ENCODE data around the gene ISG20L2. TPM values are rescaled to one million over a fixed set of nuclear protein-coding genes. Genes with fewer than 3 reads are reported as not detected.

The ISG20L2 gene
- total RNA-seq, 2 donors from 2014 or later: 15.0 to 19.8 TPM

DNA sequence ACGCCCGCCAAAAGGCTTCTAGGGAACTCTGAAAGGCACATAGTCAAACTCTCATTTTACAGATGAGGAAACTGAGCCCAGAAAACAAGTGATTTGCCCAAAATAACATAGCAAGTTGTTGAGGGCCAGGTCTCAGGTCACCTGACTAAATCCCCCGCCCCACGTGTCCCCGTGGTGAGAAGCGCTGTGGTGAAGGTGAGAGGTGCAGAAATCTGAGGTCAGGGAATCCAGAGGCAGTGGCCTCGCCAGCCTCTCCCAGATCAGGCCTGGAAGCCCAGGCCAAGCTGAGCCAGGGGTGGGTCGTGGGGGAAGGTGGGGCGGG is 17.8 kb upstream of the ISG20L2 start:
- H3K27ac ChIP-seq: peak overlapping the region; percentile 93 to 94
- H3K4me3 ChIP-seq: peak overlapping the region; percentile 82
- TF ChIP-seq, protein P1, sequence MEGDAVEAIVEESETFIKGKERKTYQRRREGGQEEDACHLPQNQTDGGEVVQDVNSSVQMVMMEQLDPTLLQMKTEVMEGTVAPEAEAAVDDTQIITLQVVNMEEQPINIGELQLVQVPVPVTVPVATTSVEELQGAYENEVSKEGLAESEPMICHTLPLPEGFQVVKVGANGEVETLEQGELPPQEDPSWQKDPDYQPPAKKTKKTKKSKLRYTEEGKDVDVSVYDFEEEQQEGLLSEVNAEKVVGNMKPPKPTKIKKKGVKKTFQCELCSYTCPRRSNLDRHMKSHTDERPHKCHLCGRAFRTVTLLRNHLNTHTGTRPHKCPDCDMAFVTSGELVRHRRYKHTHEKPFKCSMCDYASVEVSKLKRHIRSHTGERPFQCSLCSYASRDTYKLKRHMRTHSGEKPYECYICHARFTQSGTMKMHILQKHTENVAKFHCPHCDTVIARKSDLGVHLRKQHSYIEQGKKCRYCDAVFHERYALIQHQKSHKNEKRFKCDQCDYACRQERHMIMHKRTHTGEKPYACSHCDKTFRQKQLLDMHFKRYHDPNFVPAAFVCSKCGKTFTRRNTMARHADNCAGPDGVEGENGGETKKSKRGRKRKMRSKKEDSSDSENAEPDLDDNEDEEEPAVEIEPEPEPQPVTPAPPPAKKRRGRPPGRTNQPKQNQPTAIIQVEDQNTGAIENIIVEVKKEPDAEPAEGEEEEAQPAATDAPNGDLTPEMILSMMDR (IDR thresholded peaks at IDR 0.05): no peak
- no peaks in the 10 kb centered on the region for H3K9me3 ChIP-seq
- H3K4me1 ChIP-seq (ENCODE audit: control insufficient read depth in 1 of 2, low read depth in 2 of 2): peaks cover 39 to 55% of the 10 kb centered on the region in 2 donors
- no peaks in the 10 kb centered on the region for H3K27me3 ChIP-seq (replicated peaks; ENCODE audit: insufficient read depth)
- ATAC-seq (ENCODE audit: insufficient number of reproducible peaks, low FRiP score, low read depth) (no peak), DNase-seq (ENCODE audit: low spot score) (no peak)
- H3K36me3 ChIP-seq: peaks cover 17% of the 10 kb centered on the region

DNA sequence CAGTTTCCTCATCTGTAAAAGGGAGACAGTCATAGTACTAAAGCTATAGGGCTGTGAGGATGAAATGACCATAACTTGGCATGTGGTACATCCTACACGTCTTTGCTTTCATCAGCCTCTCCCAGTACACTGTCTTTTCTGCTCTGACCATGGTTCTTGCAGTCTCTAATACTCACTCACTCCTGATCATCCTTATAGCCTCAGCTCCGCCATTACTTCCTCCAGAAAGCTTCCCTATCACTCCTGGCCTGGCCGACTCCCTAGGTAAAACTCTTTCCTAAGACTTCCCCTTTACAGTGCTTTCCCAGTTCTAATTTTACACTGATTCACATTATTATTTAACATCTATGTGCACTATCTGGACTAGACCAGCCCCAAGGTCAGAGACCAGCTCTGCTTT is 17.3 kb upstream of the ISG20L2 start:
- no peaks in the 10 kb centered on the region for H3K9me3 ChIP-seq
- H3K27ac ChIP-seq: peak overlapping the region; percentile 93 to 94
- no peak for ATAC-seq (ENCODE audit: insufficient number of reproducible peaks, low FRiP score, low read depth)
- H3K4me3 ChIP-seq: peak overlapping the region; percentile 82
- H3K4me1 ChIP-seq (ENCODE audit: control insufficient read depth in 1 of 2, low read depth in 2 of 2): peaks cover 39 to 55% of the 10 kb centered on the region in 2 donors
- DNase-seq (ENCODE audit: low spot score): no peak
- H3K36me3 ChIP-seq: peaks cover 17% of the 10 kb centered on the region
- TF ChIP-seq, protein P1 (IDR thresholded peaks at IDR 0.05): no peak
- H3K27me3 ChIP-seq (replicated peaks; ENCODE audit: insufficient read depth): no peaks in the 10 kb centered on the region

DNA sequence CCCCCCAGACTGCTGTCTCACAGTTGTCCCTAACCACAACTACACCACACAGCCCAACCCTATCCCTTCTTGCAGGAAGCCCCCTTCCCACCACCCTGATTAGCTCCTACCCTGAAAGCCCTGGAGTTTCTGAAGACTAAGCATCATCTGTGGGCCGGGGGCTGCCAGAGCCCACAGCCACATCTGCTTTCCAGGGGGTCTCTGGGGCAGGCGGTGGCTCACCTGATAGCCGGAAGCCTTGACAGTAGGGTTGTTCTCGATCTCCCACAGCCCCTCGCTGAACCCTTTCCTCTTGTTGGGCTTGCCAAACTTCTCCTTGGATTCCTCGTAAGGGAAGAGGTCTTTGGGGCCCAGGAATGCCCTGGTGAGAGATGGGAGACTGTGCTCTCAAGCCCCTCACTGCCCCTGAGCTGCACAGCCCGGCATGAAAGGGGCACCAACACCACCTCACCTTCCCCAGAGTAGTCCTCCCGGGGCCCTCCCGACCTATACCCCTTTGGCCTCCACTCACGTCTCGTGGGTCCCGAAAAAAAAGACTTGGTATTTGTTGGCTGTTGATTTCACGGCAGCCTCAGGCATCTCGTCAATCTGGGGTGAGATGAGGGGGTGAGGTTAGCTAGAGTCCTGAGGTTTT is 16.3 kb upstream of the ISG20L2 start:
- TF ChIP-seq, protein P1 (IDR thresholded peaks at IDR 0.05): no peak
- Histone ChIP-seq H3K4me3 (no peak overlapping the region), H3K27ac (peak overlapping the region; percentile 93 to 94), H3K4me1 (ENCODE audit: control insufficient read depth in 1 of 2, low read depth in 2 of 2) (peaks cover 44 to 58% of the 10 kb centered on the region in 2 donors), H3K36me3 (peaks cover 17% of the 10 kb centered on the region), H3K9me3 (no peaks in the 10 kb centered on the region), H3K27me3 (replicated peaks; ENCODE audit: insufficient read depth) (no peaks in the 10 kb centered on the region)
- no peak for DNase-seq (ENCODE audit: low spot score)
- ATAC-seq (ENCODE audit: insufficient number of reproducible peaks, low FRiP score, low read depth): no peak

DNA sequence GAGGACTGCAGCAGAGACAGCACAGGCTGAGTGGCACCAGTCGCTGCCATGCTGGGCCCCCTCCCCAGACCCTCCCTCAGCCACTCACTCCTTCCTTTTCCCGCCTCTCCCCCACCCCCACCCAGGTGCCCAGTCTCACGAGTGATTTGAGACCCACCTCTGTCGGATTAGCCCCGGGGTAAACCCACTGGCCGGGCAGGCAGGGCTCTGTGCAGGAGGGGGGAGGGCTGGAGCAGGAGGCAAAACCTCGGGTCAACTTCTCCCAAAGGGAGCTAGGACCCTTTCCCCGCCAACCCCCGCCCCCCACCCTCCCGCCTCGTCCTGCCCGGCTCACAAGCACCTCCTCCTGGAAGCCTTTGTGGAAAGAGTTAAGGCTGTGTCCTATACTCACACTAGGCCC is 15.8 kb upstream of the ISG20L2 start:
- peaks cover 39 to 53% of the 10 kb centered on the region in 2 donors for H3K4me1 ChIP-seq (ENCODE audit: control insufficient read depth in 1 of 2, low read depth in 2 of 2)
- no peak overlapping the region for H3K4me3 ChIP-seq
- H3K9me3 ChIP-seq: no peaks in the 10 kb centered on the region
- DNase-seq (ENCODE audit: low spot score) (no peak), ATAC-seq (ENCODE audit: insufficient number of reproducible peaks, low FRiP score, low read depth) (no peak)
- TF ChIP-seq, protein P1 (IDR thresholded peaks at IDR 0.05): no peak
- no peaks in the 10 kb centered on the region for H3K27me3 ChIP-seq (replicated peaks; ENCODE audit: insufficient read depth)
- peaks cover 17% of the 10 kb centered on the region for H3K36me3 ChIP-seq
- no peak overlapping the region for H3K27ac ChIP-seq

DNA sequence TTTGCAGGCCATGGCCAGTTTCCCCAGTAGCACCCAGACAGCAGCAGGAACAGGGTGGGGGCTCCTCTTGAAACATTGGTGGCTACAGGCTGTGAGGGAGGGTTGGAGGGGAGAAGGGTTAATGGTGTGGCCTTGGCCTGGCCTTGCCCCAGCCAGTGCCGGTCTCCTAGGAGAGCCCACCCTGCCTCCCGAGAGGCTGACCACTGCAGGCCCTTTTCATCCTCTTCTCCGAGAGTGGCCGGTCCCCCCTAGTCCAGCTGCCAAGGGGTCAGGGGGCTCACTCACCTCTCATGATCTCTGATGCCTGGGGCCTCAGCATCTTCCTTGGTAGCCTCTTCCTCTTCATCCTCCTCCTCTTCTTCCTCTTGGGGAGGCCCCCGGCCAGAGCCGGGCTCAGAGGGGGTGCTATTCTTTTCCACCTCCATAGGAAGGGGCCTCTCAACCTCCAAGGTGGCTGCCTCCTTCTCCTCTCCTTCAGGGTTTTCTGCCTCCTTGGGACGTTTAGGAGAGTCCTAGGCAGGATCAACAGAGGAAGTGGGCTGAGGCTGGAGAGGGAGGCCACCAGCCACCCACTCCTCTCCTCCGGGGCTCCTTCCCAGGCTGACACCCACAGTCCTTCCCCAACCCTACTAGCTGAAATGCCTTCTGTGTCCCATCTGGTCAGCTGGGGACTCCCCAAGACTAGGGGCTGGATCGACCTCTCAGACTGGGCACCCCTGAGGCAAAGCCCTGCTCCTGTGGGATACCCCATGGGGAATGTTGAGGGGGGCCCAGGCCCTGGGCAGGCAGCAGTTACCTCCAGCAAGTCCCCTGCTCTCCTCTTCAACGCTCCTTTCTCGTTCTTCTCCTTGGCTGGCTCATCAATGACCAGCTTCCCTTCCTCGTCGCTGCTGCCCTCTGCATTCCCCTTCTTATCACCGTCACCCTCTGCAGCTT is 15.1 kb upstream of the ISG20L2 start:
- H3K4me3 ChIP-seq: no peak overlapping the region
- H3K4me1 ChIP-seq (ENCODE audit: control insufficient read depth in 1 of 2, low read depth in 2 of 2): peaks cover 32 to 47% of the 10 kb centered on the region in 2 donors
- no peak overlapping the region for H3K27ac ChIP-seq
- H3K9me3 ChIP-seq: no peaks in the 10 kb centered on the region
- DNase-seq (ENCODE audit: low spot score) (no peak), ATAC-seq (ENCODE audit: insufficient number of reproducible peaks, low FRiP score, low read depth) (no peak)
- peaks cover 17% of the 10 kb centered on the region for H3K36me3 ChIP-seq
- TF ChIP-seq, protein P1 (IDR thresholded peaks at IDR 0.05): no peak
- H3K27me3 ChIP-seq (replicated peaks; ENCODE audit: insufficient read depth): no peaks in the 10 kb centered on the region

All from thoracic aorta (tissue), 2 donors.